ENCODE results near the gene CTDSPL.

DNA sequence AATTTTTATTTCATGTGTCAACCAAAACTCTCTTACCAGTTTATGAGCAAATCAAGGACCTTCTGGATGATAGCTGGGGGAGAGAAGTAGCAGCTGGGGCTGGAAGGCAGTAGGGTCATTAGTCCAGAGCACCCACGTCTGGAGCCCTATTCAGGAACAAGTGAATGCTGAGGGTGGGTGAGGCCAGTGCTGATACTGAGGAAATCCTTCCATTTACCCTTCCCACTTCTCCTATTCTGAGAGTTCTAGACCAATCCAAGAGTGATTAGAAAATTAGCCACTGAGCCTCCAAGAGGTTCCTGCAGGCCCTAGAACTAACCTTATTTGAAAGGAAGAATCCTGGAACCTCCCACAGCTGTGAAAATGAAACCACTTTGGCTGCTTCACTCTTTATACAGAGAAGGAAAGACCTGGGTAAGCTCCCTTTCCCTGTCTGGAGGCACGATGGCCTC is 82.7 kb downstream of the CTDSPL start:
- TF ChIP-seq POLR2A (IDR thresholded peaks at IDR 0.05) (no peak), CTCF (IDR thresholded peaks at IDR 0.05) (no peak)

Data from suprapubic skin (tissue), 3 donors.